GM19193 (cell line): Measurements from ENCODE around the gene CEP57.

Experiments
- POLR2A ChIP-seq: IDR thresholded peaks from 4 replicates; pipeline ENCODE4 v1.6.1; 2011; ENCODE audit not compliant: insufficient read depth, insufficient read length; ENCODE audit errors: extremely low read depth

CEP57 gene

GRCh38 chr11:95790933-95791708, 823 bp downstream of the CEP57 start:
- peak; percentile 50 for TF ChIP-seq POLR2A

- TF ChIP-seq POLR2A, result no peak
Observed at GRCh38 chr11:95791709-95792033, 1.4 kb downstream of the CEP57 start.

GRCh38 chr11:95792200-95792599, 1.9 kb downstream of the CEP57 start:
- no peak for TF ChIP-seq POLR2A

GRCh38 chr11:95792700-95793099, 2.4 kb downstream of the CEP57 start:
- TF ChIP-seq POLR2A, result no peak

DNA sequence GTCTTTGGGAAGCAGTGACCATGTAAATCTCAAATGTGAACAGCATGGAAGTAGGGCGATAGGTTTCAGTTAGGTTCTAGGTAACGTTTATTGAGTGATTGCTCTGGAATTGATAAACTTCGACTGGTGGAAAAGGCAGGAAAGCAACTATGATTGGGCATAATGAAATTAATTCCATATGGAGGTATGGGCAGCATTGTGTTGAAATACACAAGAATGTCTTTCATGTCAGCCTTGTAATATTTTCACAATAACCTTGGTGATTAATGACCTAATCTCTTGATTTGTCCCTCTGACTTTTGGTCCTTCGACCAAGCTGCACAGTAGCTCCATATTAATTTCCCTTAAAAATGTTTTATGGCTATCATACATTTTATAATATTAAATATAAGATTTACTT, 2.8 kb downstream of the CEP57 start:
- TF ChIP-seq POLR2A, result no peak

GRCh38 chr11:95794086-95794485, 3.8 kb downstream of the CEP57 start:
- no peak for TF ChIP-seq POLR2A

- TF ChIP-seq POLR2A, result no peak
Observed at GRCh38 chr11:95795627-95796295, 5.5 kb downstream of the CEP57 start.

GRCh38 chr11:95796501-95796900, 6.2 kb downstream of the CEP57 start:
- TF ChIP-seq POLR2A, result no peak

DNA sequence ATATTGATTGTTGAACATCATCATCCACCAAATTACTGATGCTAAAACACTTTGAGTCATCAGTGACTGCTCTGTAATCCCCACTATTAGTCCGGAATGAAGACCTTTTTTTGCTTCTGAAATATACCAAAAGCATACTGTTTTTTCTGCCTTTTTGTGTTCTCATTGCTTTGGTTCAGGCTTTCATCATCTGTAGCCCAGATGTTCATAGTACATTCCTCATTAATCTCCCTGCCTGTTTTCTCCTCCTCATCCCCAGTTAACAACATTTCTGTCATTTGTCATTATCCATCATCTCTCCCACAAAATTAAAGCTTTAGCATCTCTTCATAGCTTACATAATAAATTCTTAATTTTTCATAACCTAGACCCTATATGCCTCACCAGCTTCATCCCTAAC, 9.2 kb downstream of the CEP57 start:
- no peak for TF ChIP-seq POLR2A

- TF ChIP-seq POLR2A, result no peak
Observed at GRCh38 chr11:95800438-95800837, 10.1 kb downstream of the CEP57 start.

DNA sequence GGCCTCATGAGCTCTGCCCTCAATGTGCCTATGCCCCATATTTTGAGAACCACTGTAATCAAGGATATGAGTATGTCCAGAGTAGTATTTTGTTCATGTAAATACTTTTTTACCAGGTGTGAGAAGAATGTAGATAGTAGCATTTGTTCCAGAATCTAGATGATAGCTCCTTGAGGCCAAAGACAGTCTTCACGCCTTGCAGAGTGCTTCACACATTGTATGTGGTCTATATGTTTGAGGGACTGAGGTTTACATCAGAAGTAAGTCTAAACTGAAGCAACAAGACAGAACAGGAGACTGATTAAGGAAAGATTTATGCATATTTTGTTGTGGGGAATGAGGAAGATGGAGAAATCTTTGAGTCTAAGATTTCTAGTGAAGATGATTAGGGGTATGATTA, 12.5 kb downstream of the CEP57 start:
- no peak for TF ChIP-seq POLR2A

GRCh38 chr11:95803973-95804372, 13.7 kb downstream of the CEP57 start:
- no peak for TF ChIP-seq POLR2A

- no peak for TF ChIP-seq POLR2A
Observed at GRCh38 chr11:95805869-95806268, 15.6 kb downstream of the CEP57 start.

DNA sequence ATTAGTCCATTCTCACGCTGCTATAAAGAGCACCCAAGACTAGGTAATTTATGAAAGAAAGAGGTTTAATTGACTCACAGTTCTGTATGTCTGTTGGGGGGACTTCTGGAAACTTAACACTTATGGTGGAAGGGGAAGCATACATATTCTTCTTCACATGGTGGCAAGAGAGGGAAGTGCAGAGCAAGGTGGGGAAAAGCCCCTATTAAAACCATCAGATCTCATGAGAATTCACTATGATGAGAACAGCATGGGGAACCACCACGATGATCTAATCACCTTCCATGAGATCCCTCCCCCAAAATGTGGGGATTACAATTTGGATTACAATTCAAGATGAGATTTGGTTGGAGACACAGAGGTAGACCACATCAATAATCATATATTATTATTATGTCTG, 25.7 kb downstream of the CEP57 start:
- TF ChIP-seq POLR2A, result no peak

DNA sequence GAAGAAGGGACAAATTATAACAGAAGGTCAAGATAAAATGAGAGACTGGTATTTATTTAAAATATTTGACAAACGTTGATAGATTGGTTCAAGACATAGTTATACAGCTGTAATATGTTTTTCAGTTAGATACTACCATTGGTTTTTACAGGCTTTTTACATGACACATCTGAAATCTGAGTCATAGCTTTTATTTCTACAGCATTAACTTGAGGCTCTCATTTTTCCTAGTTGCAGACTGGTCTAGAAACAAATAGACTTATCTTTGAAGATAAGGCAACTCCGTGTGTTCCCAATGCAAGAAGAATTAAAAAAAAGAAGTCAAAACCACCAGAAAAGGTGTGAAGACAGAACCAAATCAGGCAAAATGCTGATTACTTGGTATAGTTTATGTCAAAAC, 31.3 kb downstream of the CEP57 start:
- TF ChIP-seq POLR2A, result no peak

DNA sequence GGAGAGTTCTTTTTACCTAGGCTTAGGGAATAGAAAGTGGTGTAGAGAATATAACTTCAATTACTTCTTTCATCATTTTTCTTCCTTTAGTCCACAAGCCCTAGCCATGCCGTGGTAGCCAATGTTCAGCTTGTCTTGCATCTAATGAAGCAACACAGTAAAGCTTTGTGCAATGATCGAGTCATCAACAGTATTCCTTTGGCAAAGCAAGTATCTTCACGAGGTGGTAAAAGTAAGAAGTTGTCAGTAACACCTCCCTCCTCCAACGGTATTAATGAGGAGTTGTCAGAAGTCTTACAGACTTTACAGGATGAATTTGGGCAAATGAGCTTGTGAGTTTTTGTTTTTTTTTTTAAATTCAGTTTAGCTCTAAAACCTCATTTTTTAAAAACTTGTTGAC, 37.4 kb downstream of the CEP57 start:
- no peak for TF ChIP-seq POLR2A
